ENCODE measurements around the gene ZBTB5.
"Not testable (repeated sequence)": the region's sequence is repeated elsewhere in the genome, so short reads cannot be mapped to it uniquely, and the experiment has no call there.

Gene ZBTB5

DNA sequence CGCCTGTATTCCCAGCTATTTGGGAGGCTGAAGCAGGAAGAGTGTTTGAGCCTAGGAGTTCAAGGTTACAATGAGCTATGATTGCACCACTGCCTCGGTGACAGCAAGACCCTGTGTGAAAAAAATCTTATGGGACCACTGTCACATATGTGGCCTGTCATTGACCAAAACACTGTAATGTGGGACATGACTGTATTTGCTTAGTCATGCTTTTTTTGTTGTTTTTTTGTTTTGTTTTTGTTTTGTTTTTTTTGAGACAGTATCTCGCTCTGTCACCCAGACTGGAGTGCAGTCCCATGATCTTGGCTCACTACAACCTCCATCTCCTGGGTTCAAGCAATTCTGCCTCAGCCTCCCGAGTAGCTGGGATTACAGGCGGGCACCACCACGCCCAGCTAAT is 34.0 kb upstream of the ZBTB5 start:
- Mint-ChIP-seq H3K36me3 (ENCODE audit: low read depth) (peaks cover 93% of the 10 kb centered on the region), H3K4me1 (ENCODE audit: low read depth) (peaks cover 6% of the 10 kb centered on the region), H3K9me3 (no peaks in the 10 kb centered on the region), H3K27me3 (no peaks in the 10 kb centered on the region), H3K27ac (no peak overlapping the region), H3K4me3 (no peak overlapping the region)
- intact Hi-C loops (cut with micrococcal nuclease), result no loop called here

DNA sequence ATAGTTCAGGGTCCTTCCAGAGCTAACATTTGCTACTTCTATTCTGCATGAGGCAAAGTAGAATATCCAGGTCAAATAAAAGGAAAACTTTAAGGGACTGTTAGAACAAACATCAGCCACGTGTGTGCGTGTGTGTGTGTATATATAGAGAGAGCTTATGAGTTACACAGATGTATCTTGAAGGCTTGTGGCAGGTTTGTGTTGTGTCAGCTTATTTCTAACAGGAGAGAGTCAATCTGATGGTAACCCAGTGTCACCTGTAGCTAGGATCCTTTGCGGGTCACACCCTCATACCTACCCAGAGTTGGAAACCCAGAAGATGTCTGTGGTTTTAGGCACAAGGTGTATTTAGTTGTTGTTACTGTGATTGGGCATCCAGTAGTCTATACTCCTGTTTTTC is 33.2 kb upstream of the ZBTB5 start:
- intact Hi-C loops (cut with micrococcal nuclease), result no loop called here
- Mint-ChIP-seq H3K36me3 (ENCODE audit: low read depth) (peaks cover 92% of the 10 kb centered on the region), H3K4me1 (ENCODE audit: low read depth) (peaks cover 1% of the 10 kb centered on the region), H3K27ac (no peak overlapping the region), H3K27me3 (no peaks in the 10 kb centered on the region), H3K4me3 (no peak overlapping the region), H3K9me3 (no peaks in the 10 kb centered on the region)

DNA sequence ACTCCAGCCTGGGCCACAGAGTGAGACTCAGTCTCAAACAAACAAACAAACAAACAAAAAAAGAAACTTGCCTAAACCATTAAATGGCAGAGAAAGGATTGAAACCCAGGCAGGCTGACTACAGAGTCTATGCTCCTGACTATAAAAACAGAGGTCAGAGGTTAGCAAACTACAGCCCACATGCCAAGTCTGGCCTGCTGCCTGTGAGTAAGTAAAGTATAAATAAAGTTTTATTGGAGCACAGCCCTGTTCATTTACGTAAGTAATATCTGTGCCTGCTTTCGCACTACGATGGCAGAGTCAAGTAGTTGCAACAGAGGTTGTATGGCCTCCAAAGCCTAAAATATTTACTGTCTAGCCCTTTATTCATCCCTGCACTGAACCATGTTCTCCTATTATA is 32.1 kb upstream of the ZBTB5 start:
- H3K4me1 Mint-ChIP-seq (ENCODE audit: low read depth), result no peaks in the 10 kb centered on the region
- no peak overlapping the region for H3K27ac Mint-ChIP-seq
- H3K4me3 Mint-ChIP-seq, result no peak overlapping the region
- intact Hi-C loops (cut with micrococcal nuclease), result no loop called here
- H3K27me3 Mint-ChIP-seq, result no peaks in the 10 kb centered on the region
- H3K9me3 Mint-ChIP-seq, result no peaks in the 10 kb centered on the region
- peaks cover 92% of the 10 kb centered on the region for H3K36me3 Mint-ChIP-seq (ENCODE audit: low read depth)

DNA sequence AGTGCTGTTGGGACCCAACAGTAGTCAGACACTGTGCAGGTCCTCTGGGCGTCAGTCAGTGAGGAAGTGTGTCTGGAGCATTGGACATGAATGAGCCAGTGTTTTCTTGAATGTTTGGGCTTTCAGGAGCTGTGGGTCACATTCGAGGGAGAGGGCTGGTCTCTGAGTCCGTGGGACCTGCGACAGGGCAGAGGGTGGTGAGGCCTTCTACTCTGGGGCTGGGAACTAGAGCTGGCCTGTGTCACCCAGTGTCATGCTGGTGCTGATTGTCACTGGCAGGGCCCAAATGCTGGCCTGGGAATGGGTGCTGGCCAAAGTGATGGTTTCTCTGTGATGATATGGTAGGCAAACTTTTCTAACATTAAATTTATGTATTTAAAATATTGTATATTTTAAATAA is 30.8 kb upstream of the ZBTB5 start:
- Mint-ChIP-seq H3K4me3 (no peak overlapping the region), H3K4me1 (ENCODE audit: low read depth) (no peaks in the 10 kb centered on the region), H3K27me3 (no peaks in the 10 kb centered on the region), H3K9me3 (no peaks in the 10 kb centered on the region), H3K36me3 (ENCODE audit: low read depth) (peaks cover 83% of the 10 kb centered on the region), H3K27ac (no peak overlapping the region)
- intact Hi-C loops (cut with micrococcal nuclease), result no loop called here

DNA sequence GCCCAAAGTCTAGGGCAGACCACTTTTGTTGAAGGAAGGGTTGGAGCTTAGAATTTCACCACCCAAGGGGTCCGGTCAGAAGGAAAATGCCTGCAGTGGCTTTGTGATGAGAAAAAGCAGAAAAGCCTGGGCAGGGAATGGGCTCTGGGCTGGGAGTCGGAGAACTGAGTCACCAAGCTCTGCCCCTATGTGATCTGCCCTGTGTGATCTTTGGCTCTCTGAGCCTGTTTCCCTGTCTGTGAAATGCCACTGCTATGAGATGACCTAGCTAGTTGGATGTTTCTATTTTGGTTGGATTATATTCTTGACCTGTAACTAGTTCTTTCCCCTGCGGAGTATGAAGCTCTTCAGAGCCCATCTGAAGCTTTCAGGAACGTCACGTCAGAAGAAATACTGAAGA is 30.3 kb upstream of the ZBTB5 start:
- Mint-ChIP-seq H3K36me3 (ENCODE audit: low read depth) (peaks cover 83% of the 10 kb centered on the region), H3K27ac (no peak overlapping the region), H3K9me3 (no peaks in the 10 kb centered on the region), H3K27me3 (no peaks in the 10 kb centered on the region), H3K4me1 (ENCODE audit: low read depth) (no peaks in the 10 kb centered on the region), H3K4me3 (no peak overlapping the region)
- intact Hi-C loops (cut with micrococcal nuclease), result no loop called here

DNA sequence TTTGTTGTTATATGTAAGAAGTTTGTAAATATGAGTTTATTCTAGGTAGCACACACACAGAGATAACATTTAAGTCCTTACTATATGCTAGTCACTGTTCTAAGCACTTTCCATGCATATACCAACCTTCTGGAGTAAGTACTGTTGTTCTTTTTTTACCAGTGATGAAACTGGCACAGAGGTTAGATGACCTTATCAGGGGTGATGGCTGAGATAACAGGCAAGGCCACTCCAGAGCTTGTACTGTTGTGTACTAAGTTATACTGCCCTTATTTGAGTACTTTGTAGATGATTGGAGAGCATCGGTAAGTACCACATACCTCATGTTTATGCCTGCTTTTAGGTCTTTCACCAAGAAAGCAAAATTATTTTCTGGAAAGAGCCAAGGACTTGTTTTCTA is 26.7 kb upstream of the ZBTB5 start:
- peaks cover 11% of the 10 kb centered on the region for H3K4me1 Mint-ChIP-seq (ENCODE audit: low read depth)
- H3K36me3 Mint-ChIP-seq (ENCODE audit: low read depth), result peaks cover 79% of the 10 kb centered on the region
- no peak overlapping the region for H3K27ac Mint-ChIP-seq

GRCh38 chr9:37486616-37487548 is 21.6 kb upstream of the ZBTB5 start:
- H3K27me3 Mint-ChIP-seq, result peaks cover 1% of the 10 kb centered on the region
- peak overlapping the region; percentile 92 for H3K4me3 Mint-ChIP-seq
- H3K9me3 Mint-ChIP-seq, result no peaks in the 10 kb centered on the region
- peak overlapping the region; percentile 86 for H3K27ac Mint-ChIP-seq
- peaks cover 45% of the 10 kb centered on the region for H3K36me3 Mint-ChIP-seq (ENCODE audit: low read depth)
- H3K4me1 Mint-ChIP-seq (ENCODE audit: low read depth), result peaks cover 31% of the 10 kb centered on the region
- intact Hi-C loops (cut with micrococcal nuclease), result loop anchor here (5.0 kb wide), 3 partner anchors 65 to 265 kb away; partner anchors contain the start of genes GRHPR, TOMM5 and TRMT10B

More for the DNA sequence above, 26.7 kb upstream of the ZBTB5 start:
- Mint-ChIP-seq H3K4me3 (no peak overlapping the region), H3K9me3 (no peaks in the 10 kb centered on the region), H3K27me3 (no peaks in the 10 kb centered on the region)
- intact Hi-C loops (cut with micrococcal nuclease), result no loop called here

GRCh38 chr9:37486256-37486615 is 21.0 kb upstream of the ZBTB5 start:
- intact Hi-C loops (cut with micrococcal nuclease), result loop anchor here (5.0 kb wide), 3 partner anchors 64 to 266 kb away; partner anchors contain the start of genes GRHPR, TOMM5 and TRMT10B
- H3K27ac Mint-ChIP-seq, result peak overlapping the region; percentile 86
- H3K4me3 Mint-ChIP-seq, result peak overlapping the region; percentile 92
- H3K9me3 Mint-ChIP-seq, result no peaks in the 10 kb centered on the region
- peaks cover 35% of the 10 kb centered on the region for H3K4me1 Mint-ChIP-seq (ENCODE audit: low read depth)
- H3K36me3 Mint-ChIP-seq (ENCODE audit: low read depth), result peaks cover 45% of the 10 kb centered on the region
- H3K27me3 Mint-ChIP-seq, result peaks cover 6% of the 10 kb centered on the region

DNA sequence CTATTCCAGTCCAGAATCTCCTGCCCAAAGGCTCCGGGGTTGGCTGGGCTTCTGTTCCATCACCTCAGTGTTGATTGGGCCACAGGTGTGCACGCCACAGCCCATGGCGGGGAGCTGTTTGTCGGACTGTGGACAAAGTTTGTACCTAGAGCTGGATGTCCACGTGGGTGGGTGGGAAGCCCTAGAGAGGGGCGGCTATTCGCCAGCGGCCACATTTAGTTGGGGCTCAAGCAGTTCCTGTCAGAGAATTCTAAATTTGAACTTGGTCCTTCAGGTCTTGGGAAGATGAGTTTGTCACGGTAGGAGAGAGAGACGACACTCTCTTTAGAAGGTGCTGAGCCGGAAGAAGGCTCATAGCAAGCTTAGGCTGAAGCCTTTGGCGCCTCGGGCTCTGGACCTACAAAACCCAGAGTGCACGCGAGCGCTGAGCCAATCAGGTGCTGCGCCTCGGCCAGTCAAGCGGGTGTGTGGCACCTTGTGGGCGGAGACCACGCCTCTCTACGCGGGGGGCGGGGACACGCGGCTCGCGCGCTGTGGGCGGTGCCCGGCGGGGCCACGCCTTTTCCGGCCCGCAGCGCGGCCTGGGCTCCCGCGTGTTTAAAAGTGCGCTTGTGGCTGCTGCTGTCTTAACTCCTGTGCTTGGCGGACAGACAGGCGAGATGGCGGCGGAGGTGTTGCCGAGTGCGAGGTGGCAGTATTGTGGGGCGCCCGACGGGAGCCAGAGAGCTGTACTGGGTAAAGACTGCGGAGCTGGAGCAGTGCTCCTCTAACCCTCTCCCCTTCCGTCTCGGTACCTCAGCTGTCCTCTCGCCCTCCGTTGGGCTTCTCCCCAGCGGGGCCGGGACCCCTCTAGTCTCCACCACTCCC is 20.4 kb upstream of the ZBTB5 start, which contains the start of gene POLR1E:
Gene POLR1E, plus strand, starts transcription at position 560 of the 867 bp plus-strand sequence. Its CDS starts 100 bp downstream, at position 660.
- H3K4me3 Mint-ChIP-seq, result peak within 1 kb of the TSS; percentile 92
- peaks cover 40% of the 10 kb centered on the region for H3K36me3 Mint-ChIP-seq (ENCODE audit: low read depth)
- no peaks in the 10 kb centered on the region for H3K9me3 Mint-ChIP-seq
- H3K27me3 Mint-ChIP-seq, result peaks cover 6% of the 10 kb centered on the region
- intact Hi-C loops (cut with micrococcal nuclease), result loop anchor here (1.0 to 5.0 kb wide), 4 partner anchors 20 to 267 kb away; partner anchors contain the start of genes GRHPR, TOMM5, TRMT10B and ZBTB5
- peaks cover 35% of the 10 kb centered on the region for H3K4me1 Mint-ChIP-seq (ENCODE audit: low read depth)
- peak within 1 kb of the TSS; percentile 86 for H3K27ac Mint-ChIP-seq

- Mint-ChIP-seq H3K27ac (no peak overlapping the region), H3K36me3 (ENCODE audit: low read depth) (peaks cover 2% of the 10 kb centered on the region), H3K27me3 (peaks cover 20% of the 10 kb centered on the region), H3K4me1 (ENCODE audit: low read depth) (peaks cover 14% of the 10 kb centered on the region), H3K9me3 (no peaks in the 10 kb centered on the region), H3K4me3 (no peak overlapping the region)
- intact Hi-C loops (cut with micrococcal nuclease), result no loop called here
Measured at GRCh38 chr9:37480759-37481158, 15.5 kb upstream of the ZBTB5 start.

GRCh38 chr9:37477987-37478619 is 12.9 kb upstream of the ZBTB5 start:
- H3K4me3 Mint-ChIP-seq; H3K36me3 Mint-ChIP-seq (ENCODE audit: low read depth); intact Hi-C loops (cut with micrococcal nuclease); H3K4me1 Mint-ChIP-seq (ENCODE audit: low read depth); H3K27ac Mint-ChIP-seq: not testable (repeated sequence)
- Mint-ChIP-seq H3K9me3 (peaks cover 10% of the 10 kb centered on the region), H3K27me3 (peaks cover 20% of the 10 kb centered on the region)

GRCh38 chr9:37477443-37477842 is 12.2 kb upstream of the ZBTB5 start:
- peaks cover 10% of the 10 kb centered on the region for H3K9me3 Mint-ChIP-seq
- intact Hi-C loops (cut with micrococcal nuclease); H3K36me3 Mint-ChIP-seq (ENCODE audit: low read depth); H3K4me1 Mint-ChIP-seq (ENCODE audit: low read depth); H3K4me3 Mint-ChIP-seq; H3K27ac Mint-ChIP-seq: not testable (repeated sequence)
- H3K27me3 Mint-ChIP-seq, result peaks cover 20% of the 10 kb centered on the region

DNA sequence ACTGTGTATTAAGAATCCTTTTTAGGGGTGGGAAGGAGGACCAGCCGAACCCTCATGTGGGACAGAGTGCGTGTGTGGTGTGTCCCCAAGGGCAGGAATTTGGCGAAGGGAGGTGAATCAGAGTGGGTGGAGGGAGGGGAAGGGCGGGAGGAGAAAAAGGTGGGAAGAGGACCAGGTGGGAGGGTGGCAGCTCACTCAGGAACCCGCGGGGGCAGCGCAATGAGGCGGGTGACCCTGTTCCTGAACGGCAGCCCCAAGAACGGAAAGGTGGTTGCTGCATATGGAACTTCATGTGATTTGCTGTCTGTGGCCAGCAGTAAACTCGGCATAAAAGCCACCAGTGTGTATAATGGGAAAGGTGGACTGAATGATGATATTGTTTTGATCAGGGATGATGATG is 11.7 kb upstream of the ZBTB5 start:
- intact Hi-C loops (cut with micrococcal nuclease), result no loop called here
- no peak overlapping the region for H3K27ac Mint-ChIP-seq
- peaks cover 10% of the 10 kb centered on the region for H3K4me1 Mint-ChIP-seq (ENCODE audit: low read depth)
- peaks cover 10% of the 10 kb centered on the region for H3K9me3 Mint-ChIP-seq
- H3K4me3 Mint-ChIP-seq, result no peak overlapping the region
- H3K36me3 Mint-ChIP-seq (ENCODE audit: low read depth), result no peaks in the 10 kb centered on the region
- peaks cover 20% of the 10 kb centered on the region for H3K27me3 Mint-ChIP-seq
